Esophagus mucosa (tissue), 1 donor: ENCODE measurements around the gene CHRND. TPM values are rescaled to one million over a fixed set of nuclear protein-coding genes. Genes with fewer than 3 reads are reported as not detected.
"Not testable (repeated sequence)": the region's sequence is repeated elsewhere in the genome, so short reads cannot be mapped to it uniquely, and the experiment has no call there.

Source experiments
- ATAC-seq: fragments of 200-7000 bp; cut with Tn5 transposase; one replicate; pipeline ENCODE4 v1.9.1; 2020
- total RNA-seq: library from RNA; stranded (reverse); gene quantifications from one replicate; pipeline ENCODE4 v1.2.4, GENCODE V29; 2023
- donor health status: DM: yes; HTN: yes; CAD: no.

Gene CHRND
- total RNA-seq, 1 donor from 2014 or later: not detected

DNA sequence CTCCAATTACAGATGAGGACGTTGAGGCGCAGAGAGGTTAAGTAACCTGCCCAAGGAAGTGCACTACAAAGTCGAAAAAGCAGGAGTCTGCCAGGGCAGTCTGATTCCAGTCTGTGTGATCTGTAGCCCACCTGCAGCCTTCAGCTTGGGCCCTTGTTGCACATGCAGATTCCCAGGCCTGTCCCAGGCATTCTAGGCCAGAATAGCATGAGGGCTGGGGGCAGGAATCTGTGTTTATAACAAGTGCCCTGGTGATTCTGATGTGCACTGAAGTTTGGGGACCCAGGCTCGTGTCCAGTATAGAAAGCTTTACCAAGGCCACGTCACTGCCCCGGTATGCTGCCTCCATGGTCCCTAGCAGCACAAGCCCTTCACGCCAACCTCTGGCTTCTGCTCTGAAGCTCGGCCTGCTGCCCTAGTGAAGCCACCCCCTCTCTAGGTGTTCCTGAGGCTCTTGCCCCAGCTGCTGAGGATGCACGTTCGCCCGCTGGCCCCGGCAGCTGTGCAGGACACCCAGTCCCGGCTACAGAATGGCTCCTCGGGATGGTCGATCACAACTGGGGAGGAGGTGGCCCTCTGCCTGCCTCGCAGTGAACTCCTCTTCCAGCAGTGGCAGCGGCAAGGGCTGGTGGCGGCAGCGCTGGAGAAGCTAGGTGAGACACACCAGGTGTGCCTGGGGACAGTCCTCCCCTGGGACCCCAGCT lies 18.1 kb downstream of the CHRND start:
- ATAC-seq: no peak

DNA sequence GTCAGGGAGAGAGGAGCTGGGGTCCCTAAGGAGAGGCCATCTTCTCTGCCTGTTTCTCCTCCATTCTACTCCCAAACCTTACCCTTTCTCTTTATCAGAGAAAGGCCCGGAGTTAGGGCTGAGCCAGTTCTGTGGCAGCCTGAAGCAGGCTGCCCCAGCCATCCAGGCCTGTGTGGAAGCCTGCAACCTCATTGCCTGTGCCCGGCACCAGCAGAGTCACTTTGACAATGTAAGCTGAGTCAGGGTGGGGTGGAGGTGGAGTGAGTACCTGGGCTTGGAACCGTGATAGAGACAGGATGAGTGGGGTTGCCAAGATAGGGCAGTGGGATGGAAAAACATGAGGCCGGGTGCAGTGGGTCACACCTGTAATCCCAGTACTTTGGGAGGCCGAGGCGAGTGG lies 18.7 kb downstream of the CHRND start:
- no peak for ATAC-seq

DNA sequence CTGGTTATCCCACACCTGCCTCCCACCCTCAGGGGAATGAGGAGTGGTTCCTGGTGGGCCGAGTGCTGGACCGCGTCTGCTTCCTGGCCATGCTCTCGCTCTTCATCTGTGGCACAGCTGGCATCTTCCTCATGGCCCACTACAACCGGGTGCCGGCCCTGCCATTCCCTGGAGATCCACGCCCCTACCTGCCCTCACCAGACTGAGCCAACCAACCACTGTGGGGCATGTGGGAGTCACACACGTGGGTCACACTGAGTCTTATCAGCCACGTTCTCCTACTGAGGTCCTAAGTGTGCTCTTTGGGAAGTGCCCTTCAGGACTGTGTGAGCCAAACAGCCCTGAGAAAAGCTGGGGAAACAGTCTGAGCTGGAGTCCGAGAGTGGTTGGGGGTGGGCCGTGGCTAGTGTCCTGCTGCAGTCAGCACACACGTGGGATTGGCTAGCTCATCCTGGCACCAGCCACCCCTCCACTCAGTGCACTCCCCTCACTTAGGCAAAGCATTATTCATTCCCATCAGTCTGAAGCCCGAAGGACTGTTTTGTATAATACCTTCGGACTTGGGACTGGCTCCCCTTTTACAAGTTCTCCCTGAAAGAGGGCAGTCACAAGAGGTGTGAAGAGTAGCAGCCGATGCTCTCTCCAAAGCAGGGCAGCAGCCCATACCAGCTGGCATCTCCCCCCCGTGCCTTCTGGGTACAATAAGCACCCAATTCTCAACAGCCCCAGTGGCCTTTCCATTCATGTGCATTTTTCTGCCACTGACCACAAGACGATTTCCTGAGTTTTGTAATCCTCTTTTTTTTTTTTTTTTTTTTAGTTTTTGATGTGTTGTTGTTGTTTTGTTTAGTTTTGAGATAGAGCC lies 19.8 kb downstream of the CHRND start:
- no peak for ATAC-seq

DNA sequence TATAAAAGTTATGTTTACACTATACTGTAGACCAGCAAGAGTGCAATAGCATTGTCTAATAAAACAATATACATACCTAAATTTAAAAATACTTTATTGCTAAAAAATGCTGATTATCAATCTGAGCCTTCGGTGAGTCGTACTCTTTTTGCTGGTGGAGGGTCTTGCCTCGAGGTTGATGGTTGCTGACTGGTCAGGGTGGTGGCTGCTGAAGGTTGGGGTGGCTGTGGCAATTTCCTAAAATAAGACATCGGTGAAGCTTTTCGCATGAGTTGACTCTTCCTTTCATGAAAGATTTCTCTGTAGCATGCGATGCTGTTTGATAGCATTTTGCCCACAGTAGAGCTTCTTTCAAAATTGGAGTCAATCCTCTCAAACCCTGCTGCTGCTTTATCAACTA lies 22.0 kb downstream of the CHRND start:
- ATAC-seq: no peak

DNA sequence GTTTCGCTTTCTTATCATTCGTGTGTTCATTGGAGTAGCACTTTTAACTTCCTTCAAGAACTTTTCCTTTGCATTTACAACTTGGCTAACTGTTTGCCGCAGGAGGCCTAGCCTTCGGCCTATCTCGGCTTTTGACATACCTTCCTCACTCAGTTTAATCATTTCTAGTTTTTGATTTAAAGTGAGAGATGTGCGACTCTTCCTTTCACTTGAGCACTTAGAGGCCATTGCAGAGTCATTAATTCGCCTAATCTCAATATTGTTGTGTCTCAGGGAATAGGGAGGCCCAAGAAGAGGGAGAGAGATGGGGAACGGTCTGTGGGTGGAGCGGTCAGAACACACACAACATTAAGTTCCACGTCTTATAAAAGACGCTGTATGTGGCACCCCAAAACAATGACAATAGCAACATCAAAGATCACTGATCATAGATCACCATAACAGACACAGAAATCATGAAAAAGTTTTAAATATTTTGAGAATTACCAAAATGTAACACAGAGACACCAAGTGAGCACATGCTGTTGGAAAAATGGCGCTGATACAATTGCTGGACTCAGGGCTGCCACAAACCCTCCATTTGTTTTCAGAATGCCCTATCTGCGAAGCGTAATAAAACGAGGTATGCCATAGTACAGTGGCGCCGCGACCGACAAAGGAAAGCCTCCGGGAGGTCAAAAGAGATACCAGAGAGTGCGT lies 23.8 kb downstream of the CHRND start:
- ATAC-seq: no peak

DNA sequence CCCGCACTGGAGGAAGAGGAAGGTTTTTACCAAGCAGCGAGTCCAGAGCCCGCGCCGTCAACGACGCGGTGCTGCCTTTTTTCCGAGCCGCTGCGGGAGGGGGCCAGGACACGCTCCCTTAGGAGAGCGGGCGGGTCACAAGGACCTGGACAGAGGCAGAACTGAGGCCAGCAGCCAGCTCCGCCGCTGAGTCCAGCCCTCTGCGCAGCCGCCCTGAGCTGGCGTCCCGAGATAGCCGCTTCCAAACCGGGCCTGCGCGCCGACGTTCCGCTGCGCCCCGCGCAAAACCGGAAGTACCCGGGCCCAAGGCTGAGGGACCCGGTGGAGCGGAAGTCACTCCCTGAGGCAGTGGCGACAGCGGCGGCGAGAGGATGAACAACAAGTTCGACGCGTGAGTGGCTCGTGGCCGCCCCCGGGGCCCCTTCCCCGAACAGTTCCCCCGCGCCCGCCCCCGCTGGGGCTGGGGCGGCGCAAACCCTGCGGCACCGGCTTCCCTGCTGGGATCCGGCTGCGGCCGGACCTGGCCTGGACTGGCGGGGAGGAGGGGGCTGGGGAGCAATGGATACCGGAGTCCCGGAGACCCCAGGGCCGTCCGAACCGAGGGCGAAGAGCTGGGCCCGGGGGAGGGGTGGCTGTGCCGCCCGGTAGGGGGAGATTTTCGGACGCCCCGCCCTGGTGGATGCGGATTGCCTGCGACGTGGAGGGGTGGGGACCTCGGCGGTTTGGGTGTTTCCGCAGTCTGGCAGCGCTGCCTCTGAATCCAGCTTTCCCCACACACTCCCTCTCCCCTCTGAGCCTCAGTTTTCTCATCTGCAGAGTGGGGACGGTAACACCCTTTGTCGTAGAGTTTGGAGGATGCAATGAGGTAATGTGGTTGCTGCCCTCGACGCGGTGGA lies 24.6 kb downstream of the CHRND start, which contains the start of the genes EIF4E2 and TIGD1:
EIF4E2 (plus strand) TSS at position 336 of the 896 bp plus-strand sequence; CDS start at position 372, 36 bp downstream.
TIGD1 (minus strand) TSS at position 204 of the 896 bp plus-strand sequence. CDS start 675 bp downstream, outside the sequence.
- peak; percentile 96 for ATAC-seq

DNA sequence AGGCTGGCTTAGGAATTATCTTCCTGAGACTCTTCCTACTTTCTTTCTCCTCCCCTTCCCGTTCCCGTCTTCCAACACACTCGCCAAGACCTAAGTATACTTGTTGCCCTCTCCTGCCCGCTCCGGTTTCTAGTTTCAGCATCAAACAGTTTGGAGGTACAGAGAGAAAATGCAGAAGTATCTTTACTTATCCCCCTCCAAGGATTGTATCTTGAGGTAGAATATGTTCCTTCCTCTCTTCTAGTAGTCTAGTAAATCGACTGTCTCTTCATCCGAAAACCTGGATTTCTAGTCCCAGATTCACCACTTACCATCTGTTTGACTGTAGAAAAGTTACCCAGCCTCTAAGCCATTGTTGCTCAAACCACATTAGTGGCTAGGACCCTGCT lies 25.3 kb downstream of the CHRND start:
- ATAC-seq: no peak

DNA sequence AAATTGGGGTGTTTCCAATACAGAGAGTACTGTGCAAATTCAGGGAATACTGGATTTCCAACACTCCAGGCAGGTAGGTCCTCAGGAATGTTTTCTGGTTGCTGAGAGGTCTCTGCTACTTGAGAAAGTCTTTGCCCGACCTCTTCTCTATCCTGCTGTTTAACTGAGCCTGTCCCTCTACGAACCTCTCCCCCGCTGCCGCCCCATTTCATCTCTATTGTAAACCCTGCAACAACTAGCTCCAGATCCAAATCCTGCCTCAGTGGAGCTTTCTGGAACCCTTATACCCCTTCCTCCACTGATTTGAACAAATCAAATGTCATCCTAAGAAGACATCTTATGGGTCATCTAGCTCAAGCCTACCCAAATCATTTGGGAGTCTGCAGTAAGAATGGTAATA lies 25.8 kb downstream of the CHRND start:
- no peak for ATAC-seq

DNA sequence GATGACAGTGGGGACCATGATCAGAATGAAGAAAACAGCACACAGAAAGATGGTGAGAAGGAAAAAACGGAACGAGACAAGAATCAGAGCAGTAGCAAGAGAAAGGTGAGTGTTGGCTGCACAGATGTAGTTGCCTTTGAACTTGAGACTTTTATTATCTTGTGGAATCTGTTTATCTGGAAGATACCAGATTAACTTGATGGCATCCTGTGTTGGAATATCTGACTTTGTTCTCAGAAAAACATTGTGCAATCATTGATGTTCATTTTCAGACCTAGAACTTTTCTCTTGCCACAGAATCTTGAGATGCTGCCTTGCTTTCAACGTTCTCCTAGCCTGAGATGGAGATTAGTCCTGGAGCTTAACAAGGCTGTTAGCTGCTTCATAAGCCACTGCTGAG lies 30.5 kb downstream of the CHRND start:
- no peak for ATAC-seq

DNA sequence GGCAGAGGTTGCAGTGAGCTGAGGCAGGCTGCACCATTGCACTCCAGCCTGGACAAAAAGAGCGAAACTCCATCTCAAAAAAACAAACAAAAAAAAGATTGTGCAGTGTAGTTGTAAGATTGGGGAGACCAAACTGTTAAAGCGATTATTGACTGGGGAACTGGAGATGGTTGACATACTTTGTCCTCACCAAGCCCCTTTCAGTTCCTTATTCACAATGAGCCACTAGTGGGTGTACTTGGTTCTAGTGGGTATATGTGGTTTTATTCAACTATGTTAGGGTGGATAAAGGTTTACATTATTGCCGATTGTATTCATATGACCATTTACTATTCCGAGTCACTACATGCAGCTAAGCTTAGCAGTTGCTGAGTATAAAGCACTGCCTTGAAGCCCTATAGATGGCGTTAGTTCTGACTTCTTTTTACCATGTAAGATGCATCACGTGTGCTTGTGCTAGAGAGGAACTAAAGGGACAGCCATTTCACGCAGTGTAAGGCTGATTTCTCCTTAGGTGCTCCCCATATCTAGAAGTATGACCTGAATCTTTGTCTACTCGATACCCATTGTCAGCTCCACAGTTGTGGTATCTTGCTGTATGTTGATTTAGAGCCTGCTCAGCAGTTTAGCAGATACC lies 36.7 kb downstream of the CHRND start:
- ATAC-seq: no peak

DNA sequence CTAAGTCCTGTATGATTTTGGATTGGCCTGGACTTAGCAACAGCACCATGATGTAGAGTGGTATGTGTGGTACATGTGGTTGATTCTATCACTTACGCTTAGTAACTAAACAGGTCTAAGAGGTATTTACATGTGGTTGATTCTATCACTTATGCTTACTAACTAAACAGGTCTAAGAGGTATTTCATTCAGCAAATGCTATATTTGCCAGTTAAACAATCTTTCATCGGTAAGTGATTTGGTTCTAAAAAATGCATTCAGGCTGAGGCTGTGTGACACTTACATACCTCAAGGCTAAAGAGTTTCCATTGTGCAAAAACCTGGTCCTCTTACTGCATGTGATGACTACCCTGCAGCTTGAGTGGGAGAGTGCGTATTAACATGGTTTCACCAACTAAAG lies 37.6 kb downstream of the CHRND start:
- ATAC-seq: no peak

DNA sequence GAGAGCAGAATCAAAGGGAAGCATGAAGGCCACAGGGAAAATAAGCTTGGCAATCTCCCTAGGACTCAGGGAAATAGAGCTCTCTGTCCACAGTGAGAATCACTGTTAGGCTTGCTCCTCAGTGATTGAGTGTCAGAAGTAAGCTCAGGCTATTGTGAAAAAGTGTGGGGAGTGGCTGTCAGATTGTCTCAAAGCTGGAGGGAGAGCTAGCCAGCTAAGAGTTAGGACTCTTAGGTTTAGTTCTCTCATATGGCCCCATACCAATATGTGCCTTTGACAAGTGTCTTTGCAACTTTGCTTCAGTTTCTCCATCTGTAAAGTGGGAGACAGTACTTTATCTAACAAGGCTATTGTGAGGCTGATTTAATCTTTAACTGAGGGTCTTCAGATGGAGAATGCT lies 41.8 kb downstream of the CHRND start:
- ATAC-seq: peak; percentile 48

DNA sequence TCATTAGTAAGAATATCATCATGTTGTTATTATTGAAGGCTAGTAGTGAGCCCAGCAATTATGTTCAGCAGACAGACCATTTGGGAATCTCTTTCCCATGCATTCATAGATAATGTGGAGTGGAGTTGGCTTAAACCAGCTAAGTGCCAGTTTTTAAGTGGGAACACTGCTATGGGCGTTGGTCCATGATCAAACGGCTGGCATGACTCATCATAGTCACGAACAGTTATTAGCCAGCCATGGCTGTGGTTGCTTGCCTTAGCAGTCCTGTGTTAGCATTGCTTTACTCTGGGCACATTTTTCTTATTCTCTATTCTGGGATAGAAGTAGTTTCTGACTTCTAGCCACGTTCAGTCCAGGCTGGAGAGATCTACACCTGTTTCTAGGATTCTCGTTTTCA lies 42.2 kb downstream of the CHRND start:
- ATAC-seq: peak; percentile 86

DNA sequence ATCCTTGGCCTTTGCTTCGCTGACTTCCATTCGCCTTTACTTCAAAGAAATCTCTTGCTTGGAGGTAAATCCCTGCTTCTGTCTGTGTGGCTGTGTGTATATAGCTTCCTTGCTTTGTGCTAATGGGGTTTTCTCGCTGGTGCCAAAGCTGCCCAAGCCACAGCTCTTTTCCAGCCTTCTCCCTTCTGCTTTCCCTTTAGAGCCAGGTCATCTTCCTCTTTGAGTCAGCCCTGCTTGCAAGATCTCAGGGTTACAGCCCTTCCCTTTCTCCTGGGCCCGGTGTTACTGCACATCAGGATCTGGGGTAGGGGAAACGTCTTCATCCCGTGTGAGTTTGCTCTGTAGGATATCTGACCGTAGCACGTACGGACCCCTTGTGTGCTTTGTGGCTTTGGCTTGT lies 43.6 kb downstream of the CHRND start:
- no peak for ATAC-seq

DNA sequence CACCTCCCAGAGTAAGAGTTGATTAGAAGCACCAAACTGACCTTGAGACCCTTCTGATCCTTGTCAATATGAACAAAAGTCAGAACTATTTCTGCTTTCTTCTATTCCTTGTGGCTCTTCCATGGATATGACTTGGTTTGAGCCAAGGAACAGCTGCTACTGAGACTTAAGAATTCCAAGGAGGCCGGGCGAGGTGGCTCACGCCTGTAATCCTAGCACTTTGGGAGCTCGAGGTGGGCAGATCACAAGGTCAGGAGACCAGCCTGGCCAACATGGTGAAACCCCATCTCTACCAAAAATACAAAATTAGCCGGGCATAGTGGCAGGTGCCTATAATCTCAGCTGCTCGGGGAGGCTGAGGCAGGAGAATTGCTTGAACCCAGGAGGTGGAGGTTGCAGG lies 44.5 kb downstream of the CHRND start:
- not testable (repeated sequence) for ATAC-seq

DNA sequence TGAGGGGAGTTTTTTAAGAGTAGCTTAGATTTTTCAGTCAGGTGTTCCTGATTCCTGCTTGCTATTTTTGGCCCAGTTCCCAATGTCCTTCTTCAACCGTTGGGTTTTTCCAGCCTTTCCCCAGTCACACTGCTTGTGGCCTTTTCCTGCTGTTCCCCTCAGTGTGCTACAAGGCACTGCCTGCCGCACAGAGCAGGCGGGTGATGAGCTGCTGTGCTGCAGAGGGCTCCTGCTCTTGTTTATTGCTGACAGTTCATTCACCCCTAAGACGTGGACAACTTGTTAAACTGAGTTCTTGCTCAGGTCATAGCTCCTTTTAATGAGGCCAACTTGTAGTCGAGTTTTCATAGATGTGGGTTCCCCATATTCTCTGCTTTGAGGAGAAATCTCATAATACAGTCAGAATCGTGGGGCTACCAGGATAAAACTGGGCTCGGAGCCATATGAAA lies 45.1 kb downstream of the CHRND start:
- no peak for ATAC-seq

DNA sequence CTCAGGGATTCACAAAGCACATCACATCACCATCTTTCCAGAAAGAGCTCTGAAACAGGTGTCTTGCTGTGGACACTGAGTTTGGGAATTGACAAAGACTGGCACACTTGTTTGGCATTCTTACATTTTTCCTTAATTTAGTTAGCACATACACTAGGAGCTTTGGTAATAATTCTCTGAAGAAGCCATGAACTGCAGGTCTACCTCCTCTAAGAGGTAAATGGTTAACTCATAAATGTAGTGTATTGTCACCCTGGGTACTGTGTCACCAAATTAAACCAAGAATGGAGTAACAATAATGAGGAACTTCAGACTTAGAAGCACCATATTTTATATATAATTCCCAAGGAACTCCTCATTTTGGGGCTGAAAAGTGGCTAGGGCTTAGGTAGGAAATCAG lies 47.1 kb downstream of the CHRND start:
- no peak for ATAC-seq

DNA sequence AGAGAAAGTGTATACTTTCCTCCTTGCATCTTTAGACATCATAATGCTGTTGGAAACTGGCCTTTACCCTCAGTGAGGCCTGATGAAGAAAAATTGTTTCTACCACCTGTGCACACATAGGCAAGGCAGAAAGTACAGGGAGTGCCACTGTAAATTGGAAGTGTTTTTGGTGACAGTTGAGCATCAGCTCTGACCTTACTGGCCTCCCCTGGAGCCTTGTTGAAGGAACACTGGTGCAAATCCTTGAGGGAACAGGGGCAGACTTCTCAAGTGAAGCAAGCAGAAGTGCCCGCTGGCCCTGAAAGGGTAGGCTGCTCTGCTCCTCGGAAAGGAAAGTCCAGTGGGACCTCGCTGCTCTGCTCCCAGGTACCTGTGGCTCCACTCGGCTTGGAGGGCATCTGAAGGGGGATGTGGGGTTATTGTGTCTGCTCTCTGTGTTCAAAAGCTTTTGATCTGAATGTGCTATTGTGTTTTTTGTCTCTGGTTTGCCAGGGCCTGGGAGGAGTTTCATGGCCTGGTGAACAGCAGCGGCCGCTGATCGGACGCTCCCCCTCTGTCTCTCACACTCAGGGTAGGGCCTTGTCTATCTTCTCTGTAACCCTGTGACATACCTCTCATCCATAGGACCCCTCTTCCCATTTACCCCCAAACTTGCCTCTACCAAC lies 47.9 kb downstream of the CHRND start:
- ATAC-seq: no peak

DNA sequence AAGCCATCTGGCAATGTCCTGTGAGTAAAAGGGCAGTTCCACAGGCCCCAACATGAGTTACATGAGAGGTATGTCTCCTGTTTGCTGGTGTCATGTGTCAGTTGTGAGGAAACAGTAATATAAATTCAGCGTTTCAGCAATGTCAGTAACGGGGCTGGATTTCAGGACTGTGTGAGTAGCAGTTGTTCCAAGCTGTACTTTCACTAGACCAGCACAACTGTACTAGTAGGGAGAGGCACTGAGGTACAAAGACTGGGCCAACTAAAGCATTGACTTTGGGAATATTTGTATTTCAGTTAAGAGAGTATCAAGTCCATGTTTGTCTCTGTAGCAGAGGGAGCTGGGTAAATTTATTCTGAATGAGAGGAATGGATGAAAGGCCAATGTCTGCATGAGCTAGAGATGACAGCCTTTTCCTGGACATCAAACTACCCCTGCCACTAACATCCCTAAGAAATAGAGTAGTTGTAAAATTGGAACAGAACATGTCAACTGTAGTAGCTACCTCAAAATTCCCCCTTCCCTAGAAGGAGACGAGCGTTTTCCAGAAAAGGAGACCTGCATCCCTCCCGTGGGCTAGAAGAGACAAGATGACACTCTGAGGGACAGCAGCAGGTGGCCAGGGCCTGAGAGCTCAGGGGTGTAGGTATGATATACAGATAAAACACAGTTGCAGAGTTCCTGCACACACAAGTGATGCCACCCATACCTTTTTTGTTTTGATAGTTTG lies 48.9 kb downstream of the CHRND start:
- no peak for ATAC-seq

DNA sequence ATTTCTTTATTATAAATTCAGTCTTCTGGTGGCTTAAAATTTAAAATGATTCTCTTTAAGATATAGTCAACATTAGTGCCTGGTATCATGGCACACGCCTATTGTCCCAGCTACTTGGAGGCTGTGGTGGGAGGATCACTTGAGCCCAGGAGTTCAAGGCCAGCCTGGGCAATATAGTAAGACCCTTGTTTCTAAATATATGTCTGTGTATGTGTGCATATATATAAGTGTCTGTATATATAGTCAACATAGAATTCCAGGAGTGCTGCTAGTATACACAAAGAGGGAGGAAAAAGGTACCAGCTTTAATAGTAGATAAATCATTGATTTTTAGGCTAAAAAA lies 49.4 kb downstream of the CHRND start:
- ATAC-seq: no peak
